HepG2 (cell line): ENCODE measurements around the gene ID4. TPM values are rescaled to one million over a fixed set of nuclear protein-coding genes. Genes with fewer than 3 reads are reported as not detected.

Experiments
- ATAC-seq: fragments of 200-7000 bp; cut with Tn5 transposase; 3 replicates; pipeline ENCODE4 v1.9.1; 2020; ENCODE audit warnings: mild to moderate bottlenecking, moderate library complexity
- BruUV-seq: library from RNA; stranded (reverse); fragments of 400-500 nt; replicated peaks from 2 replicates; lab custom pipeline; 2021; lab: Mats Ljungman, UMichigan
- CTCF ChIA-PET: fragments of 300-600 bp; formaldehyde crosslinking; extraction: SDS; loops from one replicate; lab custom pipeline; 2021; ENCODE audit warnings: low total read pairs, inconsistent platforms, low intra/inter-chr PET ratio; lab: Yijun Ruan, JAX
- POLR2A ChIA-PET: fragments of 350-600 bp; sonication (Branson Sonifier 250); formaldehyde crosslinking; loops from one replicate; lab custom pipeline; 2020; ENCODE audit warnings: antibody characterized with exemption, inconsistent platforms; lab: Yijun Ruan, JAX
- DNase-seq: peaks from one replicate; pipeline ENCODE4 v3.0.0-alpha.2; 2015; ENCODE audit warnings: low spot score
- FAIRE-seq: peaks from 3 replicates; lab custom pipeline; 2011; peaks lifted over from hg19 to GRCh38; lab: Jason Lieb, UNC
- H2AFZ ChIP-seq: one replicate; pipeline ENCODE4 v1.6.1; 2011; ENCODE audit warnings: low read length, inconsistent platforms
- H3K27ac ChIP-seq: fragments of 300-600 bp; 3 replicates; pipeline ENCODE4 v1.8.0; 2011; ENCODE audit warnings: mixed run types, mild to moderate bottlenecking, mixed read lengths, low read length, inconsistent platforms; ENCODE audit not compliant: insufficient read depth; ENCODE audit errors: extremely low read length
- H3K27me3 ChIP-seq, 2 experiments: fragments of 200-600 bp in 1 of 2; 2 replicates in 1 of 2; 3 replicates in 1 of 2; pipeline versions ENCODE4 v1.6.0 to v1.8.0; 2011; ENCODE audit warnings: low read length in 2 of 2, mild to moderate bottlenecking in 2 of 2, moderate library complexity in 2 of 2, inconsistent platforms in 1 of 2; ENCODE audit not compliant: insufficient read depth in 2 of 2, control insufficient read depth in 1 of 2
- H3K36me3 ChIP-seq, 2 experiments: fragments of 200-600 bp in 1 of 2; replicated peaks in 1 of 2; 2 replicates in 1 of 2; 3 replicates in 1 of 2; pipeline versions ENCODE4 v1.5.1 to v1.8.0; 2011; ENCODE audit warnings: low read length in 2 of 2, inconsistent platforms in 1 of 2; ENCODE audit not compliant: insufficient read depth in 2 of 2, control insufficient read depth in 1 of 2
- H3K4me1 ChIP-seq: 2 replicates; pipeline ENCODE4 v1.5.1; 2012; ENCODE audit warnings: low read length, inconsistent platforms; ENCODE audit not compliant: insufficient read depth
- H3K4me2 ChIP-seq: 2 replicates; pipeline ENCODE4 v1.6.0; 2011; ENCODE audit warnings: low read depth, low read length, inconsistent platforms
- H3K4me3 ChIP-seq, 3 experiments: fragments of 200-600 bp in 1 of 3; sonication (generic), shearing (Covaris generic) in 1 of 3; replicated peaks in 1 of 3; 2 replicates each; pipeline ENCODE4 v1.5.1; 2011 to 2016; ENCODE audit warnings: low read length in 3 of 3, inconsistent platforms in 2 of 3, low read depth in 2 of 3, mild to moderate bottlenecking in 2 of 3, control low read depth in 1 of 3, mixed read lengths in 1 of 3; ENCODE audit not compliant: insufficient read depth in 1 of 3
- H3K79me2 ChIP-seq: one replicate; pipeline ENCODE4 v1.6.1; 2011; ENCODE audit warnings: low read length, inconsistent platforms; ENCODE audit not compliant: insufficient read depth
- H3K9ac ChIP-seq: 2 replicates; pipeline ENCODE4 v1.6.0; 2011; ENCODE audit warnings: mild to moderate bottlenecking, low read depth, low read length, inconsistent platforms; ENCODE audit not compliant: insufficient read depth
- H3K9me3 ChIP-seq: 2 replicates; pipeline ENCODE4 v1.5.1; 2012; ENCODE audit warnings: mild to moderate bottlenecking, low read length
- H4K20me1 ChIP-seq: 2 replicates; pipeline ENCODE4 v1.6.0; 2011; ENCODE audit warnings: inconsistent platforms, mild to moderate bottlenecking, low read length, moderate library complexity; ENCODE audit not compliant: insufficient read depth
- CCDC6 ChIP-seq: sonication (generic); formaldehyde crosslinking; IDR thresholded peaks from 2 replicates; pipeline ENCODE4 v1.8.1; 2022; ENCODE audit warnings: mild to moderate bottlenecking, missing genetic modification reagents, moderate library complexity
- CHD4 ChIP-seq: fragments of 200-600 bp; sonication (generic); IDR thresholded peaks from 2 replicates; pipeline ENCODE4 v1.7.0; 2017; ENCODE audit warnings: mild to moderate bottlenecking, low read length, borderline replicate concordance
- FOSL1 ChIP-seq: sonication (generic); formaldehyde crosslinking; IDR thresholded peaks from 2 replicates; pipeline ENCODE4 v1.9.0; 2021; ENCODE audit warnings: missing genetic modification reagents, borderline replicate concordance
- HINFP ChIP-seq: sonication (generic); formaldehyde crosslinking; IDR thresholded peaks from 2 replicates; pipeline ENCODE4 v1.4.0; 2020; ENCODE audit warnings: low read depth, mild to moderate bottlenecking, missing genetic modification reagents
- NPAS2 ChIP-seq: sonication (generic); formaldehyde crosslinking; IDR thresholded peaks from 2 replicates; pipeline ENCODE4 v1.8.0; 2022; ENCODE audit warnings: mild to moderate bottlenecking, missing genetic modification reagents, borderline replicate concordance
- SIX1 ChIP-seq: sonication (generic); formaldehyde crosslinking; IDR thresholded peaks from 2 replicates; pipeline ENCODE4 v1.4.0; 2020; ENCODE audit warnings: missing genetic modification reagents, borderline replicate concordance
- SMYD3 ChIP-seq: sonication (generic); formaldehyde crosslinking; IDR thresholded peaks from 2 replicates; pipeline ENCODE4 v1.8.1; 2023; ENCODE audit warnings: mild to moderate bottlenecking, missing genetic modification reagents
- ZFP37 ChIP-seq: sonication (generic); formaldehyde crosslinking; IDR thresholded peaks from 2 replicates; pipeline ENCODE4 v1.4.0; 2020; ENCODE audit warnings: missing genetic modification reagents, borderline replicate concordance
- ZFY ChIP-seq: sonication (generic); formaldehyde crosslinking; IDR thresholded peaks from 2 replicates; pipeline ENCODE4 v1.4.0; 2020; ENCODE audit warnings: missing genetic modification reagents
- ZNF138 ChIP-seq: sonication (generic); formaldehyde crosslinking; IDR thresholded peaks from 2 replicates; pipeline ENCODE4 v1.5.0; 2020; ENCODE audit warnings: mild to moderate bottlenecking, low read depth, missing genetic modification reagents
- ZNF431 ChIP-seq: sonication (generic); formaldehyde crosslinking; IDR thresholded peaks from 2 replicates; pipeline ENCODE4 v1.9.0; 2022; ENCODE audit warnings: missing genetic modification reagents, low read depth, mild to moderate bottlenecking, borderline replicate concordance
- ZNF775 ChIP-seq: sonication (generic); formaldehyde crosslinking; IDR thresholded peaks from 2 replicates; pipeline ENCODE4 v1.4.0; 2020; ENCODE audit warnings: missing genetic modification reagents, mild to moderate bottlenecking, moderate library complexity, borderline replicate concordance
- ZNF777 ChIP-seq: sonication (generic); formaldehyde crosslinking; IDR thresholded peaks from 2 replicates; pipeline ENCODE4 v1.4.0; 2020; ENCODE audit warnings: missing genetic modification reagents
- ZNF878 ChIP-seq: sonication (generic); formaldehyde crosslinking; IDR thresholded peaks from 2 replicates; pipeline ENCODE4 v1.8.1; 2023; ENCODE audit warnings: mild to moderate bottlenecking, missing genetic modification reagents, moderate library complexity
- WGBS: methylation state at CpG from one replicate; pipeline ENCODE4 v1.1.6; 2017; ENCODE audit warnings: low lambda C conversion rate; 5-methylcytosine and 5-hydroxymethylcytosine counted together
- in situ Hi-C: cut with HindIII; loops from 2 replicates; pipeline ENCODE4 v1.10.0; 2017; ENCODE audit warnings: low pct_unique_long_range_greater_than_20kb; ENCODE audit not compliant: extremely low pct_ligation_motif_present
- intact Hi-C: fragments of 100-400 bp; cut with micrococcal nuclease; formaldehyde crosslinking; loops from one replicate; pipeline ENCODE4 v1.10.0; 2022; ENCODE audit not compliant: unreplicated experiment
- polyA plus RNA-seq, 8 experiments: library from polyadenylated mRNA; depleted of rRNA in 3 of 8; stranded (reverse) in 7 of 8; unstranded in 1 of 8; fragments of >200 nt; fragmentation: Illumina TruSeq in 4 of 8; extraction: Trizol in 4 of 8; gene quantifications; 2 replicates each; pipeline versions ENCODE4 v1.2.1 to v1.2.3, GENCODE V29; 2011 to 2016; ENCODE audit warnings: low read depth in 4 of 8, missing spikeins in 1 of 8, mixed read lengths in 1 of 8; ENCODE audit not compliant: insufficient read depth in 1 of 8
- total RNA-seq, 5 experiments: library from RNA; depleted of rRNA; stranded (reverse); fragments of >200 nt; fragmentation: Illumina TruSeq; extraction: Trizol; gene quantifications; 2 replicates each; pipeline ENCODE4 v1.2.3, GENCODE V29; 2016; ENCODE audit warnings: low read depth in 1 of 5
- TF ChIP-seq, protein P1 (sequence below): sonication (generic); formaldehyde crosslinking; IDR thresholded peaks from 2 replicates; pipeline ENCODE4 v1.4.0; 2020; ENCODE audit warnings: mild to moderate bottlenecking, missing genetic modification reagents
- TF ChIP-seq, protein P2 (sequence below): sonication (generic); formaldehyde crosslinking; IDR thresholded peaks from 2 replicates; pipeline ENCODE4 v1.8.1; 2023; ENCODE audit warnings: mild to moderate bottlenecking, missing genetic modification reagents

Gene ID4
- total and polyA plus RNA-seq, 2 of the 13 experiments (the other 11 are each of a cell fraction or from before 2014, with no cell fraction given), result 0.20 to 0.44 TPM

GRCh38 chr6:19805129-19805481 is 32.1 kb upstream of the ID4 start:
- intact Hi-C loops, result loop anchor here (1.0 to 10.0 kb wide), 3 partner anchors 34 to 600 kb away; partner anchors contain the start of gene E2F3

More at GRCh38 chr6:19805129-19805481, 32.1 kb upstream of the ID4 start:
- peaks cover 34% of the 10 kb centered on the region for H3K4me1 ChIP-seq
- H4K20me1 ChIP-seq, result no peaks in the 10 kb centered on the region
- POLR2A ChIA-PET, result interaction anchor here (0.6 to 1.0 kb wide), 2 partner anchors 28 to 35 kb away, joined by 3 to 4 read pairs; no protein-coding TSS in a partner anchor
- 56% methylated on average over 6 of the region's 6 CpGs for WGBS
- CTCF ChIA-PET, result no interaction called here
- no peaks in the 10 kb centered on the region for H3K27me3 ChIP-seq
- ATAC-seq (peak; percentile 1; the same call in 2 of the 3 replicates), DNase-seq (no peak), FAIRE-seq (no peak)
- H3K27ac ChIP-seq, result peak overlapping the region; percentile 84
- TF ChIP-seq, protein P1, sequence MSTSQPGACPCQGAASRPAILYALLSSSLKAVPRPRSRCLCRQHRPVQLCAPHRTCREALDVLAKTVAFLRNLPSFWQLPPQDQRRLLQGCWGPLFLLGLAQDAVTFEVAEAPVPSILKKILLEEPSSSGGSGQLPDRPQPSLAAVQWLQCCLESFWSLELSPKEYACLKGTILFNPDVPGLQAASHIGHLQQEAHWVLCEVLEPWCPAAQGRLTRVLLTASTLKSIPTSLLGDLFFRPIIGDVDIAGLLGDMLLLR (CRISPR knock-in tag), result 0 out of 2 replicates have a peak, but pooled peaks have one; percentile 13
- TF ChIP-seq ZNF431 (CRISPR knock-in tag) (peak; percentile 6; the same call in 1 of the 2 replicates), NPAS2 (CRISPR knock-in tag) (no peak), CHD4 (peak; percentile 63; the same call in 1 of the 2 replicates), SMYD3 (CRISPR knock-in tag) (0 out of 2 replicates have a peak, but pooled peaks have one; percentile 12), ZNF775 (0 out of 2 replicates have a peak, but pooled peaks have one; percentile 3), ZFP37 (CRISPR knock-in tag) (no peak), CCDC6 (CRISPR knock-in tag) (0 out of 2 replicates have a peak, but pooled peaks have one; percentile 3), ZNF878 (peak; percentile 3; the same call in 1 of the 2 replicates), FOSL1 (no peak), ZFY (CRISPR knock-in tag) (0 out of 2 replicates have a peak, but pooled peaks have one; percentile 29), ZNF777 (no peak), SIX1 (CRISPR knock-in tag) (peak; percentile 6; the same call in 1 of the 2 replicates), ZNF138 (CRISPR knock-in tag) (no peak), HINFP (CRISPR knock-in tag) (no peak)
- TF ChIP-seq, protein P2, sequence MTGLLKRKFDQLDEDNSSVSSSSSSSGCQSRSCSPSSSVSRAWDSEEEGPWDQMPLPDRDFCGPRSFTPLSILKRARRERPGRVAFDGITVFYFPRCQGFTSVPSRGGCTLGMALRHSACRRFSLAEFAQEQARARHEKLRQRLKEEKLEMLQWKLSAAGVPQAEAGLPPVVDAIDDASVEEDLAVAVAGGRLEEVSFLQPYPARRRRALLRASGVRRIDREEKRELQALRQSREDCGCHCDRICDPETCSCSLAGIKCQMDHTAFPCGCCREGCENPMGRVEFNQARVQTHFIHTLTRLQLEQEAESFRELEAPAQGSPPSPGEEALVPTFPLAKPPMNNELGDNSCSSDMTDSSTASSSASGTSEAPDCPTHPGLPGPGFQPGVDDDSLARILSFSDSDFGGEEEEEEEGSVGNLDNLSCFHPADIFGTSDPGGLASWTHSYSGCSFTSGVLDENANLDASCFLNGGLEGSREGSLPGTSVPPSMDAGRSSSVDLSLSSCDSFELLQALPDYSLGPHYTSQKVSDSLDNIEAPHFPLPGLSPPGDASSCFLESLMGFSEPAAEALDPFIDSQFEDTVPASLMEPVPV (CRISPR knock-in tag), result 0 out of 2 replicates have a peak, but pooled peaks have one; percentile 15
- H3K9ac ChIP-seq, result peak overlapping the region; percentile 84
- H3K4me2 ChIP-seq, result peak overlapping the region; percentile 96
- no peaks in the 10 kb centered on the region for H3K79me2 ChIP-seq
- H3K36me3 ChIP-seq, result no peaks in the 10 kb centered on the region
- H3K4me3 ChIP-seq, result peak overlapping the region; percentile 45 to 82 (median 62); a peak in 5 of 6 replicates
- TSS peak; percentile 92 for BruUV-seq
- peak overlapping the region; percentile 16 for H2AFZ ChIP-seq
- H3K9me3 ChIP-seq, result no peaks in the 10 kb centered on the region
- in situ Hi-C loops, result no loop called here
